ENCODE results near the gene TIPRL. TPM values are rescaled to one million over a fixed set of nuclear protein-coding genes. Genes with fewer than 3 reads are reported as not detected.

Gene TIPRL
- total and polyA plus RNA-seq, 5 donors from 2014 or later, result 25.0 to 61.3 (median 43.8) TPM

GRCh38 chr1:168136709-168137514, 41.9 kb upstream of the TIPRL start, which contains the start of gene GPR161:
Gene GPR161 (minus strand): TSS chr1:168136930. CDS start chr1:168104850, 32,080 bp downstream.
- peaks cover 0 to 6% (median 0%) of the 10 kb centered on the region in 7 donors for H3K9me3 Mint-ChIP-seq
- no peaks in the 10 kb centered on the region for H3K36me3 Mint-ChIP-seq
- peaks cover 0 to 23% (median 13%) of the 10 kb centered on the region in 4 donors for H3K4me1 Mint-ChIP-seq
- ATAC-seq (ENCODE audit: low read depth in 2 of 2) (peak in 1 of 2 donors; percentile 32), DNase-seq (peak; percentile 2 to 19 (median 14))
- no peak within 1 kb of the TSS for H3K27ac ChIP-seq (ENCODE audit: insufficient read depth, low read length, poor library complexity, severe bottlenecking)
- H3K4me3 Mint-ChIP-seq, result peak within 1 kb of the TSS; percentile 86 to 89 (median 88)
- H3K36me3 ChIP-seq (ENCODE audit: control insufficient read depth, insufficient read depth, low read length), result no peaks in the 10 kb centered on the region
- H3K27me3 Mint-ChIP-seq, result peaks cover 73% of the 10 kb centered on the region
- H3K4me3 ChIP-seq (ENCODE audit: low read depth, low read length), result peak within 1 kb of the TSS; percentile 64
- peaks cover 17% of the 10 kb centered on the region for H3K4me1 ChIP-seq (ENCODE audit: control insufficient read depth, insufficient read depth, low read length, poor library complexity, severe bottlenecking)
- H3K27ac Mint-ChIP-seq, result peak within 1 kb of the TSS in 2 of 3 donors; percentile 32 to 80
- H3K27me3 ChIP-seq (ENCODE audit: control insufficient read depth, insufficient read depth, low read length), result peaks cover 22% of the 10 kb centered on the region
- no peaks in the 10 kb centered on the region for H3K9me3 ChIP-seq (ENCODE audit: control insufficient read depth in 2 of 2, low read length in 2 of 2)

DNA sequence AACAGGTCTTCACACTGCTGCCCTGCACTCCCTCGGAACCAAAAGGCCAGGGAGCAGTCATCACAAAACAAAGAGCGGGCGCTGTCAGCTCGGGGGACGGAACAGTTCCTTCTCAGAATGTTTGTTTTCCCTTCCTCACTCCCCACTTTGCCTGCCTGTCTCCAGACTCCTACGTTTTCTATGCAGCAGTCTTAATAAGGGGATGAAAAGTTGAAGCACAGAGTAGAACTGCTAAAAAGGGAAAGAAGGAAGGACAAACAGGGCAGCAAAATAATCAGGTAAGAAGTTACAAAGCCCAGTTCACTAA, 41.3 kb upstream of the TIPRL start:
- H3K4me3 Mint-ChIP-seq, result peak overlapping the region; percentile 50 to 88 (median 88)
- no peak for DNase-seq
- peak overlapping the region in 1 of 3 donors; percentile 32 for H3K27ac Mint-ChIP-seq
- peak overlapping the region; percentile 19 for H3K4me3 ChIP-seq (ENCODE audit: low read depth, low read length)
- H3K27ac ChIP-seq (ENCODE audit: insufficient read depth, low read length, poor library complexity, severe bottlenecking), result no peak overlapping the region
- H3K36me3 Mint-ChIP-seq, result no peaks in the 10 kb centered on the region
- no peak for ATAC-seq (ENCODE audit: low read depth in 2 of 2)
- peaks cover 0 to 6% (median 0%) of the 10 kb centered on the region in 7 donors for H3K9me3 Mint-ChIP-seq
- H3K27me3 ChIP-seq (ENCODE audit: control insufficient read depth, insufficient read depth, low read length), result peaks cover 22% of the 10 kb centered on the region
- peaks cover 0 to 23% (median 13%) of the 10 kb centered on the region in 4 donors for H3K4me1 Mint-ChIP-seq
- H3K36me3 ChIP-seq (ENCODE audit: control insufficient read depth, insufficient read depth, low read length), result no peaks in the 10 kb centered on the region
- H3K4me1 ChIP-seq (ENCODE audit: control insufficient read depth, insufficient read depth, low read length, poor library complexity, severe bottlenecking), result peaks cover 17% of the 10 kb centered on the region
- no peaks in the 10 kb centered on the region for H3K9me3 ChIP-seq (ENCODE audit: control insufficient read depth in 2 of 2, low read length in 2 of 2)
- H3K27me3 Mint-ChIP-seq, result peaks cover 77% of the 10 kb centered on the region

DNA sequence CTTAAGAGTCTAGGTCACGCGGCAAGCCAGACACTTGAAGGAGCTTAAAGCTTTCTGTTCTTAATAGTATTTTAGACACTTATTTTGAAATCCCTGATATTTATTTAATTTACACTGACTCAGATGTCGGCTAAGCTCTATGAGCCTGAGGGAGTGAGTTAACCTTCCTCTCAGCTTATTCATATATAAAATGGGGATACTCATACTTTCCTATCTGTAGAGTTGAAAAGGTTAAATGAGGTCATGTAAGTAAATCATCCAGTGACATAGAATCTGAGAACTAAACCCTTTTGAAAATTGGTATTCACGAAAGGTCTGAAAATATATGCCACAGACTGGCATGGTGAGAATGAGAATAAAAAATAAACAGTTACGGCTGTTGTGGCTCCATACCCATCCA, 40.6 kb upstream of the TIPRL start:
- H3K4me1 ChIP-seq (ENCODE audit: control insufficient read depth, insufficient read depth, low read length, poor library complexity, severe bottlenecking), result peaks cover 17% of the 10 kb centered on the region
- Mint-ChIP-seq H3K27me3 (peaks cover 71% of the 10 kb centered on the region), H3K36me3 (no peaks in the 10 kb centered on the region), H3K9me3 (peaks cover 0 to 6% (median 0%) of the 10 kb centered on the region in 7 donors), H3K27ac (no peak overlapping the region), H3K4me1 (peaks cover 0 to 23% (median 13%) of the 10 kb centered on the region in 4 donors), H3K4me3 (peak overlapping the region; percentile 4 to 88 (median 69))
- DNase-seq, result no peak
- peaks cover 20% of the 10 kb centered on the region for H3K27me3 ChIP-seq (ENCODE audit: control insufficient read depth, insufficient read depth, low read length)
- no peaks in the 10 kb centered on the region for H3K9me3 ChIP-seq (ENCODE audit: control insufficient read depth in 2 of 2, low read length in 2 of 2)
- no peak overlapping the region for H3K4me3 ChIP-seq (ENCODE audit: low read depth, low read length)
- no peak overlapping the region for H3K27ac ChIP-seq (ENCODE audit: insufficient read depth, low read length, poor library complexity, severe bottlenecking)
- no peak for ATAC-seq (ENCODE audit: low read depth in 2 of 2)
- H3K36me3 ChIP-seq (ENCODE audit: control insufficient read depth, insufficient read depth, low read length), result no peaks in the 10 kb centered on the region

DNA sequence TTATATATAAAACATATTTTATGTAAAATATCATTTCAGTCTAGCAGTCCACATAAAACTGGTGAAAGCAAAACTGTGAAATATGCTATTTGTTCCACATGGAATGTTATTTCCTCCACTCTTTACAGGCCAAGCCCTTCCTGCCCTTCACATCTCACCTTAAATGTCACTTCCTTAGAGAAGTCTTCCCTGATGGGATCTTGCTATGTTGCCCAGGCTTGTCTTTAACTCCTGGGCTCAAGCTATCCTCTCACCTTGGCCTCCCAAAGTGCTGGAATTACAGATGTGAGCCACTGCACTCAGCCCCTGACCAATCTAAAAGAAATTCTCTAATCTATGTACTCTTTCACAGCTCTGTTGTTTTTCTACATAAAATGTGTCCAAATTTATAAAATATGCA, 39.7 kb upstream of the TIPRL start:
- no peak overlapping the region for H3K4me3 Mint-ChIP-seq
- DNase-seq (no peak), ATAC-seq (ENCODE audit: low read depth in 2 of 2) (no peak)
- H3K36me3 ChIP-seq (ENCODE audit: control insufficient read depth, insufficient read depth, low read length), result no peaks in the 10 kb centered on the region
- no peaks in the 10 kb centered on the region for H3K36me3 Mint-ChIP-seq
- H3K4me1 Mint-ChIP-seq, result peaks cover 0 to 23% (median 13%) of the 10 kb centered on the region in 4 donors
- no peak overlapping the region for H3K27ac Mint-ChIP-seq
- peaks cover 0 to 6% (median 0%) of the 10 kb centered on the region in 7 donors for H3K9me3 Mint-ChIP-seq
- no peak overlapping the region for H3K27ac ChIP-seq (ENCODE audit: insufficient read depth, low read length, poor library complexity, severe bottlenecking)
- H3K9me3 ChIP-seq (ENCODE audit: control insufficient read depth in 2 of 2, low read length in 2 of 2), result no peaks in the 10 kb centered on the region
- peaks cover 17% of the 10 kb centered on the region for H3K4me1 ChIP-seq (ENCODE audit: control insufficient read depth, insufficient read depth, low read length, poor library complexity, severe bottlenecking)
- H3K4me3 ChIP-seq (ENCODE audit: low read depth, low read length), result no peak overlapping the region
- peaks cover 67% of the 10 kb centered on the region for H3K27me3 Mint-ChIP-seq
- H3K27me3 ChIP-seq (ENCODE audit: control insufficient read depth, insufficient read depth, low read length), result peaks cover 15% of the 10 kb centered on the region

DNA sequence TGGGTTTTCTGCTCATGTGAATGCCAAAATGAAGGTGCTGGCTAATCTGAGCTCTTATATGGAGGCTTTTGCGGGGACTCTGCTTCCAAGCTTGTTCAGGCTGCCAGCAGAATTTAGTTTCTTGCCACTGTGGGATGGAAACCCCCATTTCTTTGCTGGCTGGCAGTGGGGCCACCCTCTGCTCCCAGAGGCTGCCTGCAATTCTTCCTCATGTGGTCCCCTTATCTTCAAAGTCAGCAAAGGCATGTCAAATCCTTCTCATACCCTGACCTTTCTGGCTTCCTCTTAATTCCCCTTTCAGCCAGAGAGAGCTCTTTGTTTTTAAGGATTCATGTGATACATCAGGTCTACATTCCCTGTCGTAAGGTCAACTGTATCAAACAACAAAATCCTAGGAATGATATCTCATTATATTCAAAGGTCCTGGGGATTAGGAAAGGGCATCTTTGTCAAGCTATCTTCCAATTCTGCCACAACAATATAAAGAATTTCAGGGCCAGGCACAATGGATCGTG, 36.8 kb upstream of the TIPRL start:
- H3K4me1 ChIP-seq (ENCODE audit: control insufficient read depth, insufficient read depth, low read length, poor library complexity, severe bottlenecking), result peaks cover 5% of the 10 kb centered on the region
- Mint-ChIP-seq H3K27ac (no peak overlapping the region), H3K9me3 (peaks cover 0 to 4% (median 0%) of the 10 kb centered on the region in 7 donors), H3K4me3 (peak overlapping the region in 1 of 4 donors; percentile 16), H3K36me3 (no peaks in the 10 kb centered on the region), H3K27me3 (peaks cover 50% of the 10 kb centered on the region), H3K4me1 (peaks cover 0 to 19% (median 12%) of the 10 kb centered on the region in 4 donors)
- peaks cover 2% of the 10 kb centered on the region for H3K27me3 ChIP-seq (ENCODE audit: control insufficient read depth, insufficient read depth, low read length)
- DNase-seq (no peak), ATAC-seq (ENCODE audit: low read depth in 2 of 2) (no peak)
- no peak overlapping the region for H3K4me3 ChIP-seq (ENCODE audit: low read depth, low read length)
- no peaks in the 10 kb centered on the region for H3K9me3 ChIP-seq (ENCODE audit: control insufficient read depth in 2 of 2, low read length in 2 of 2)
- H3K27ac ChIP-seq (ENCODE audit: insufficient read depth, low read length, poor library complexity, severe bottlenecking), result no peak overlapping the region
- H3K36me3 ChIP-seq (ENCODE audit: control insufficient read depth, insufficient read depth, low read length), result no peaks in the 10 kb centered on the region

- peak; percentile 57 to 84 (median 68) for DNase-seq
- H3K36me3 ChIP-seq (ENCODE audit: control insufficient read depth, insufficient read depth, low read length), result no peaks in the 10 kb centered on the region
- H3K9me3 Mint-ChIP-seq, result peaks cover 0 to 2% (median 0%) of the 10 kb centered on the region in 7 donors
- no peaks in the 10 kb centered on the region for H3K27me3 ChIP-seq (ENCODE audit: control insufficient read depth, insufficient read depth, low read length)
- H3K27ac ChIP-seq (ENCODE audit: insufficient read depth, low read length, poor library complexity, severe bottlenecking), result no peak overlapping the region
- ATAC-seq (ENCODE audit: low read depth in 2 of 2), result peak; percentile 86 to 93
- H3K4me3 Mint-ChIP-seq, result peak overlapping the region in 1 of 4 donors; percentile 16
- no peak overlapping the region for H3K4me3 ChIP-seq (ENCODE audit: low read depth, low read length)
- H3K36me3 Mint-ChIP-seq, result no peaks in the 10 kb centered on the region
- H3K9me3 ChIP-seq (ENCODE audit: control insufficient read depth in 2 of 2, low read length in 2 of 2), result no peaks in the 10 kb centered on the region
- H3K4me1 Mint-ChIP-seq, result peaks cover 0 to 13% (median 5%) of the 10 kb centered on the region in 4 donors
- peaks cover 19% of the 10 kb centered on the region for H3K27me3 Mint-ChIP-seq
- peak overlapping the region in 2 of 3 donors; percentile 44 to 48 for H3K27ac Mint-ChIP-seq
- H3K4me1 ChIP-seq (ENCODE audit: control insufficient read depth, insufficient read depth, low read length, poor library complexity, severe bottlenecking), result no peaks in the 10 kb centered on the region
Measured at GRCh38 chr1:168145184-168146159, 33.3 kb upstream of the TIPRL start.

DNA sequence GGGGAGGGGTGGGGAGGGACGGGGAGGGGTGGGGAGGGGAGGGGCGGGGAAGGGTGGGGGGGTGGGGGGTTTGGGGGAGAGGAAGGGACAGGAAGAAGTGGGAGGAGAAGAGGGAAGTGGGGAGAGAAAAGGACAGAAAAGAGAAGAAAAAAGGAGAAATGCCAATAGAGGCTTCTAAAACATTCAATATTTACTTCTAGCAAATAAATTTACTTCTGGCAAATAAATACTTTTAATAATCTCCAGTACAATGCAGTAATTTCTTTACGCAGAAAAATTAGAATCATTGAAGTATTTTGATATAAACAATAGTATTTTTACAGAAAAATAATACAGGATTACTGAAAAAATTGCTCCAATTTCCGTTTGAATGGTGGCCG, 32.6 kb upstream of the TIPRL start:
- Mint-ChIP-seq H3K9me3 (peaks cover 0 to 2% (median 0%) of the 10 kb centered on the region in 7 donors), H3K4me3 (no peak overlapping the region), H3K27ac (no peak overlapping the region), H3K4me1 (peaks cover 0 to 13% (median 5%) of the 10 kb centered on the region in 4 donors), H3K36me3 (no peaks in the 10 kb centered on the region), H3K27me3 (peaks cover 18% of the 10 kb centered on the region)
- no peak overlapping the region for H3K4me3 ChIP-seq (ENCODE audit: low read depth, low read length)
- DNase-seq (no peak), ATAC-seq (ENCODE audit: low read depth in 2 of 2) (no peak)
- no peaks in the 10 kb centered on the region for H3K36me3 ChIP-seq (ENCODE audit: control insufficient read depth, insufficient read depth, low read length)
- no peaks in the 10 kb centered on the region for H3K27me3 ChIP-seq (ENCODE audit: control insufficient read depth, insufficient read depth, low read length)
- H3K27ac ChIP-seq (ENCODE audit: insufficient read depth, low read length, poor library complexity, severe bottlenecking), result no peak overlapping the region
- no peaks in the 10 kb centered on the region for H3K9me3 ChIP-seq (ENCODE audit: control insufficient read depth in 2 of 2, low read length in 2 of 2)
- no peaks in the 10 kb centered on the region for H3K4me1 ChIP-seq (ENCODE audit: control insufficient read depth, insufficient read depth, low read length, poor library complexity, severe bottlenecking)

Data from CD4-positive, CD25-positive, alpha-beta regulatory T cell (primary cell).